ENCODE data around the gene MAP3K2.

Gene MAP3K2

DNA sequence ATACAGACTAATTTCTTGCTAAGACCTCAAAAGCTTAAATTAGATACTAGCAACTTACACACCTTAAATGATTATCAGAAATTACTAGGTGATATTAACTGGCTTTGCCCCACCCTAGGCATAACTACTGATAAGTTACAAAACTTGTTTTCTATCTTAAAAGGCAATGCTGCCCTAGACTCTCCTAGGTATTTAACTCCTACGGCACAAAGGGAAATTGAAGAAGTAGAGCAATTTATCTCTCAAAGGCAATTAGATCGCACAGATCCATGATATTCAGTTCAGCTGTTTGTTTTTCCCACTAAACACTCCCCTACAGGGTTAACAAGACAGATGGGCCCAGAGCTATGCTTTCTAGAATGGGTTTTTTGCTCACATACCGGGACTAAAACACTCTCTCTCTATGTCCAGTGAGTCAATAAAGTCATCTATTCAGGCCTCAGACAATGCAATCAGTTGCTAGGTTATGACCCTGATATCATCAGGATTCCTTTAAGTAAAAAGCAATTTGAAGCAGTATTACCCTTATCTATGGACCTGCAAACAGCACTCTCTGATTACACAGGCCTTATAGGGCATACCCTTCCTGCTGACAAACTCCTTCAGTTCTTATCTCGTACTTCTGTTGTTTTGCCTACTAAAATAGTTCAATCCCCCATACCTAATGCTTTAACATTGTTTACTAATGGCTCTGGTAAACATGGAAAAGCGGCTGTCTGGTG lies 14.3 kb downstream of the MAP3K2 start:
- in situ Hi-C loops (cut with HindIII; ENCODE audit: low pct_ligation_motif_present, low sequenced_read_pairs), result loop anchor here (25.0 kb wide), 1 partner anchor 89 kb away; no protein-coding TSS in a partner anchor
- DNase-seq, result no peak
- Histone ChIP-seq H3K27me3 (replicated peaks) (no peaks in the 10 kb centered on the region), H3K27ac (no peak overlapping the region), H3K4me3 (ENCODE audit: low read depth, low read length) (no peak overlapping the region), H3K36me3 (replicated peaks) (no peaks in the 10 kb centered on the region)
- TF ChIP-seq CTCF (IDR thresholded peaks at IDR 0.05; ENCODE audit: low read depth, low read length, missing control alignments), result no peak

DNA sequence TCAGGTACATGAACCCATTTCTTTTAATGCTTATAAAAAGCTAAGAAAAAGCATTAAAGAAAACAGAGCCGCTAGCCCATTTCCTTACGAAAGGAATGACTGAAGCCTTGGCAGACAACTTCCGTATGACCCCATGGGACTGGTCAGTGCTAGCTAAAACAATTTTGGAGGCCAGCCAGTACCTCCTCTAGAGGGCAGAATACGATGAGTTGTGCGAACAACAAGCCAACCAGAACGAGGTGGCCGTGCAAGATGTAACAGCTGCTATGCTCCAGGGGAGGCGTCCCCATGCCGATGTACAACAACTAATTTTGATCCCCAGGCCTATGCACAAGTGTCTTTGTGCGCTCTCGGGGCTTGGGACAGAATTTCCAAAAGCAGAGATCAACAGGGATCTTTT lies 16.7 kb downstream of the MAP3K2 start:
- H3K4me3 ChIP-seq (ENCODE audit: low read depth, low read length), result no peak overlapping the region
- H3K27ac ChIP-seq, result no peak overlapping the region
- TF ChIP-seq CTCF (IDR thresholded peaks at IDR 0.05; ENCODE audit: low read depth, low read length, missing control alignments), result no peak
- no peaks in the 10 kb centered on the region for H3K36me3 ChIP-seq (replicated peaks)
- DNase-seq, result no peak
- in situ Hi-C loops (cut with HindIII; ENCODE audit: low pct_ligation_motif_present, low sequenced_read_pairs), result loop anchor here (25.0 kb wide), 1 partner anchor 91 kb away; no protein-coding TSS in a partner anchor
- no peaks in the 10 kb centered on the region for H3K27me3 ChIP-seq (replicated peaks)

DNA sequence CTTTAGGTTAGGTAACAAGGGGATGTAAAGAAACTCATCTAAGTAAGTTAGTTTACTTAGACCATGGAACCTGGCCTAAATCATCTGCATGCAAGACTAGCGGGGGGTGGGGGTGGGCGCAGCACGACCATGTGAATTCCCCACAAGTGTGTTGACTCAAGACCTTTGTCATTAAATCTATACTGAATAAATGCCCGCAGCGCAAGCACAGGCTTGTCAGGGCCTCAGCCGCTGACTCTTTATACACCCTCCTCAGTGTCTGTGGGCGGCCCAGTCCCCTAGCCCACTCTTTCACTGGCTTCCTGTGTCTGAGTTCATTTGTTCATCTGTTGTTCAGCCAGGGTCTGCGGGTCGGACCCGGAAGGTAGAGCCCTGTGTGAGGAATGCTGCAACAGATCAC lies 17.8 kb downstream of the MAP3K2 start:
- in situ Hi-C loops (cut with HindIII; ENCODE audit: low pct_ligation_motif_present, low sequenced_read_pairs), result loop anchor here (25.0 kb wide), 1 partner anchor 92 kb away; no protein-coding TSS in a partner anchor
- H3K27ac ChIP-seq, result no peak overlapping the region

GRCh38 chr2:127365211-127365643 lies 22.5 kb downstream of the MAP3K2 start:
- Histone ChIP-seq H3K27me3 (replicated peaks) (no peaks in the 10 kb centered on the region), H3K4me3 (ENCODE audit: low read depth, low read length) (no peak overlapping the region), H3K27ac (no peak overlapping the region), H3K36me3 (replicated peaks) (no peaks in the 10 kb centered on the region)
- DNase-seq, result no peak
- TF ChIP-seq CTCF (IDR thresholded peaks at IDR 0.05; ENCODE audit: low read depth, low read length, missing control alignments), result no peak
- in situ Hi-C loops (cut with HindIII; ENCODE audit: low pct_ligation_motif_present, low sequenced_read_pairs), result loop anchor here (25.0 kb wide), 1 partner anchor 97 kb away; no protein-coding TSS in a partner anchor

More for the DNA sequence above, 17.8 kb downstream of the MAP3K2 start:
- no peak for TF ChIP-seq CTCF (IDR thresholded peaks at IDR 0.05; ENCODE audit: low read depth, low read length, missing control alignments)
- H3K27me3 ChIP-seq (replicated peaks), result no peaks in the 10 kb centered on the region
- H3K36me3 ChIP-seq (replicated peaks), result no peaks in the 10 kb centered on the region
- no peak for DNase-seq
- H3K4me3 ChIP-seq (ENCODE audit: low read depth, low read length), result no peak overlapping the region

DNA sequence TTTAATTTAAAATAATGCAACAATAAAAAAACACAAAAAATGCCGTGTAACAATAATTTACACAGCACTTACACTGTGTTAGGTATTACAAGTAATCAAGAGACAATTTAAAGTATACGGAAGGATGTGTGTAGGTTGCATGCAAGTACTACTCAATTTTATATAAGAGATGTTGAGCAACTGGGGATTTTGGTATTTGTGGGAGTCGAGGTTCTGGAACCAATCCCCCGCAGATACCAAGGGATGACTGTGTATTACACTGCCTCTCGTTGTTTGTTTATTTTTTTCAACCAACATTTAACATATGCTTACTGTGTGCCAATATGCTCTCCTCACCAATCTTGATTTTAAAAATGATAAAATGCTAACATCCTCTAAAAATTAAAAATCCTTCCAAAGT lies 24.8 kb downstream of the MAP3K2 start:
- Histone ChIP-seq H3K36me3 (replicated peaks) (no peaks in the 10 kb centered on the region), H3K27me3 (replicated peaks) (no peaks in the 10 kb centered on the region), H3K27ac (no peak overlapping the region), H3K4me3 (ENCODE audit: low read depth, low read length) (no peak overlapping the region)
- no peak for TF ChIP-seq CTCF (IDR thresholded peaks at IDR 0.05; ENCODE audit: low read depth, low read length, missing control alignments)
- DNase-seq, result no peak
- in situ Hi-C loops (cut with HindIII; ENCODE audit: low pct_ligation_motif_present, low sequenced_read_pairs), result loop anchor here (25.0 kb wide), 1 partner anchor 99 kb away; no protein-coding TSS in a partner anchor

Measured in brain microvascular endothelial cell (primary cell).